Measurements from ENCODE around the gene DCP1B. TPM values are rescaled to one million over a fixed set of nuclear protein-coding genes. Genes with fewer than 3 reads are reported as not detected.

Gene DCP1B
- total RNA-seq, 1 donor: 6.7 TPM

DNA sequence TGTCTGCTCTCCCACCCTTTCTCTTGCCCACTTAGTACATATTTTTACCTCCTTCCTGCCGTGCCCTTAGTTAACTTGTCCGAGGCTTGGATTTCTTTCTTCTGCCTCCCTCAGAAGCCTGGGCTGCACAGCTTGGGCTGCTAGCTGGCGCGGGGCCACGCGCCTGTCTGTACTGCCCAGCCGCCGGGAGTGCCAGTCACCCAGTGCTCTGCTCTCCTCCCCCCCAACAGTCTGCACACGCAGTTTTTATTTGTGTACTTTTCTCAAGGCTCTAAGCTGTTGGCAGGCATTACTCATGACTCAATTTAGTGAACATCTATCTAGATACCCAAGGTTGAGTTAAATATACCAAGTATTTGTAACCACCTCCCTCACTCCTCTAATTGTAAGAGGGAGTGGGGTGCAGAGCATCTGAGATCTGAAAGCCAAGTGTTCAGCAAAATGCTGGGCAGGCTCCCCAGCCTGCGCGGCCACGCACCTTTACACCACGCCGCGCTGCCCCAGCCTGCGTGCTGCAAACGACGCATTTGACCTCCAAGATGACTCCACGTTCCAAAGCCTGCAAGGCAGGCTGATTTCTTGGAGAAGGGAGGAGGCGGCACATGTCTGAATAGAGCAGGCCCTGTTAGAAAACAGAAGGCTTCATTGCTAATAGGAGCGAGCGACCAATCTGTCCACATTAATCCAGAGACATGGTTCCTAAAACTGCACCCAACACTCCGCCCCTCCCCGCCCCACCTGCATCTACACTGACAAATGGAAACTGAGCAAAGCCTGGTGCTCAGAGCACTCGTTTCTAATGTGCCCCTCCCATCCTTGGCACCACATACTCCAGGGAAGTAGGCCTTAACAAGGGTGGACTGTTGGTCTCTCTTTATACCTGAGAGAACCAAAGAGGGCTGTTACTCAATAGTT lies 67.6 kb downstream of the DCP1B start:
- peaks cover 13% of the 10 kb centered on the region for H3K4me1 ChIP-seq (ENCODE audit: insufficient read depth, low read length)

GRCh38 chr12:1935700-1936378 lies 68.4 kb downstream of the DCP1B start:
- Histone ChIP-seq H3K4me3 (ENCODE audit: low read length) (no peak overlapping the region), H3K27me3 (ENCODE audit: insufficient read depth, low read length) (no peaks in the 10 kb centered on the region), H3K4me1 (ENCODE audit: insufficient read depth, low read length) (peaks cover 14% of the 10 kb centered on the region), H3K9me3 (ENCODE audit: low read depth, low read length) (no peaks in the 10 kb centered on the region)

More for the DNA sequence above, 67.6 kb downstream of the DCP1B start:
- Histone ChIP-seq H3K27me3 (ENCODE audit: insufficient read depth, low read length) (no peaks in the 10 kb centered on the region), H3K9me3 (ENCODE audit: low read depth, low read length) (no peaks in the 10 kb centered on the region), H3K4me3 (ENCODE audit: low read length) (no peak overlapping the region)

GRCh38 chr12:1935242-1935641 lies 69.0 kb downstream of the DCP1B start:
- Histone ChIP-seq H3K4me3 (ENCODE audit: low read length) (no peak overlapping the region), H3K27me3 (ENCODE audit: insufficient read depth, low read length) (no peaks in the 10 kb centered on the region), H3K4me1 (ENCODE audit: insufficient read depth, low read length) (peaks cover 20% of the 10 kb centered on the region), H3K9me3 (ENCODE audit: low read depth, low read length) (no peaks in the 10 kb centered on the region)

- H3K4me3 ChIP-seq (ENCODE audit: low read length): no peak overlapping the region
- peaks cover 22% of the 10 kb centered on the region for H3K4me1 ChIP-seq (ENCODE audit: insufficient read depth, low read length)
- no peaks in the 10 kb centered on the region for H3K9me3 ChIP-seq (ENCODE audit: low read depth, low read length)
- H3K27me3 ChIP-seq (ENCODE audit: insufficient read depth, low read length): no peaks in the 10 kb centered on the region
Measured at GRCh38 chr12:1934831-1935230, 69.4 kb downstream of the DCP1B start.

GRCh38 chr12:1934068-1934467 lies 70.2 kb downstream of the DCP1B start:
- Histone ChIP-seq H3K4me1 (ENCODE audit: insufficient read depth, low read length) (peaks cover 26% of the 10 kb centered on the region), H3K9me3 (ENCODE audit: low read depth, low read length) (no peaks in the 10 kb centered on the region), H3K27me3 (ENCODE audit: insufficient read depth, low read length) (no peaks in the 10 kb centered on the region), H3K4me3 (ENCODE audit: low read length) (no peak overlapping the region)

DNA sequence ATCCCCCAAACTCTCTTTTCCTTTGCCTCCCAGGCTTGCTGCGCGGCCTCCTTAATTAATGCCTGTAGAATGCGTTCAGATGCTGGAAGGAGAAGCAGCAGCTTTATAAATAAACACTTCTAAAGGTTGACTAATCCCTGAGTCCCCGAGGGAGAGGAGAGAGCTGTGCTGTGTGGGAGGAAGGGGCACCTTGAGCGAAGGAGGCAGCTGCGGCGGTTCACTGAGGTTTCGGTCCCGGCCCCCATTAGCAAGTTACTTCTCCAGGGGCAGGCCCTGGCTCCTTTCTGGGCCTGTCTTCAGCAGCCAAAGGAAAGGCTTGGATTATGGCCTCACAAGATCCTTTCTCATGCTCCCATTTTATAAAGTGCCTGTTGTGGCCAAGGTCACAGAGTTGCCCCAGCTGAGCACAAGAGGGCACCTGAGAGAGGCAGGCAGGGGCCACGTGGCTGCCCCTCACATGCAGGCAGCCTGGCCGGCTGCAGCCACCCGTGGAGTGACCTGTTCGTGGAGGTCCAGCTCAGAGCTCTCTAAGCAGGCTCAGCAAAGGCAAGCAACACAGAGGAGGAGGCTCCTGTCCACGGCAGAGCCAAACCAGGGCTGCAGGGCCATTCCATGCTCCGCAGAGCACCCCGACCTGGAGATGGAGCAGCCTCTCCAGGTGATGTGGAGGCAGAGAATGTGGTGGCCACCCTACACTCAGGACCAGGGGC lies 70.8 kb downstream of the DCP1B start:
- peaks cover 26% of the 10 kb centered on the region for H3K4me1 ChIP-seq (ENCODE audit: insufficient read depth, low read length)
- H3K4me3 ChIP-seq (ENCODE audit: low read length): no peak overlapping the region

GRCh38 chr12:1932264-1932777 lies 71.9 kb downstream of the DCP1B start:
- H3K4me3 ChIP-seq (ENCODE audit: low read length): no peak overlapping the region
- H3K27me3 ChIP-seq (ENCODE audit: insufficient read depth, low read length): no peaks in the 10 kb centered on the region
- H3K4me1 ChIP-seq (ENCODE audit: insufficient read depth, low read length): peaks cover 26% of the 10 kb centered on the region
- H3K9me3 ChIP-seq (ENCODE audit: low read depth, low read length): no peaks in the 10 kb centered on the region

More for the DNA sequence above, 70.8 kb downstream of the DCP1B start:
- H3K27me3 ChIP-seq (ENCODE audit: insufficient read depth, low read length): no peaks in the 10 kb centered on the region
- no peaks in the 10 kb centered on the region for H3K9me3 ChIP-seq (ENCODE audit: low read depth, low read length)

DNA sequence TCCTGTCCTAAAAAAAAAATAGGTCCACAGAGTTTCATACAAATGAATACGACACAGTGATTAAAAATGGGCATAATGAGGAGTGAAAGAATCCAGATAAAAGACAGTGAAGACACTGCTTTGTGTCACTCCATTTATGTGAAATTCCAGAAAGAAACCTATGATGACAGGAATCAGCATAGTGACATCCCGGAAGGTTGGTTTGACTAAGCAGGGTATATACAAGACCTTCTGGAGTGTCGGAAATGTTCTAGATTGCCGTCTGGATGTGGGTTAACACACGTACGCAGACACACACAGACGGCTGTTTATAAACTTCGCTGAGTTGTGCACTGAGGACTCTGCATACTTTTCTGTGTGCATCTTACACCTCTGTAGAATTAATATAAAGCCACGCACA lies 72.6 kb downstream of the DCP1B start:
- Histone ChIP-seq H3K4me1 (ENCODE audit: insufficient read depth, low read length) (peaks cover 26% of the 10 kb centered on the region), H3K9me3 (ENCODE audit: low read depth, low read length) (no peaks in the 10 kb centered on the region), H3K27me3 (ENCODE audit: insufficient read depth, low read length) (no peaks in the 10 kb centered on the region), H3K4me3 (ENCODE audit: low read length) (no peak overlapping the region)

- no peaks in the 10 kb centered on the region for H3K9me3 ChIP-seq (ENCODE audit: low read depth, low read length)
- peaks cover 26% of the 10 kb centered on the region for H3K4me1 ChIP-seq (ENCODE audit: insufficient read depth, low read length)
- no peak overlapping the region for H3K4me3 ChIP-seq (ENCODE audit: low read length)
- no peaks in the 10 kb centered on the region for H3K27me3 ChIP-seq (ENCODE audit: insufficient read depth, low read length)
Measured at GRCh38 chr12:1930803-1931597, 73.3 kb downstream of the DCP1B start.

DNA sequence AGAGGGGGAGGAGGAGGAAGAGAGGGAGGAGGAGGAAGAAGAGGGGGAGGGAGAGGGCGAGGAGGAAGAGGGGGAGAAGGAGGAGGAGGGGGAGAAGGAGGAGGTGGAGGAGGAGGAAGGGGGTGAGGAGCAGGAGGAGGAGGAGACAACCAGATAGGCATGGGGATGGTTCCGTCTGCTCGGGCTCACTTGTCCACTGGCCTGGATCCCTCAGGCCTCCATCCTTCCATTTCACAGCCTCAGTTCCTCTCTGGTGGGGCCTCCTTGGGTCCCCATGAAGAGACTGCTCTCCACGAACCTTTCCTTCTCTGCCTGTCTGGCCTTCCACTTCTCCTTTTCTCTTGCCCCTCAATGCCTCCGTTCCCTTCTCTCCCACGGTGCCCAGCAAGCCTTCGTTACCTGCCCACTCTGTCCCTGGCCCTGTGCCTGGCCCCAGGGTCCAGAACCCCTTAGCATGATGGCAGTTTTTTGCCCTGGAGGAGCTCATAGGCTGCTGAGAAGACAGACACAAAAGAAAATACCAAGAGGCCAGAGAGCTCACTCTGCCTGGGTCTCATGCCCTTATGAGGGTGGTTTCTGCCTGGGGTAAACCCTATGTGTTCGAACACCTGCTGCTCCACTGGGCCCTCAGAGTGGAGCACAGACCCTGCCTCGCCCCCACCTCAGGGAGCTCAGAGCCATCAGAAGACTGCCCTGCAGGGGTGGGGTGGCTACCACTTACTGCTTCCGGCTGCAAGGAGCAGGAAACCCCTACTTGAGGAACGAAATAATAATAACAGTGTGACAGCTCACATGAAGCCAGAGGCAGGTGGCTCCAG lies 74.1 kb downstream of the DCP1B start:
- H3K9me3 ChIP-seq (ENCODE audit: low read depth, low read length): no peaks in the 10 kb centered on the region
- H3K4me3 ChIP-seq (ENCODE audit: low read length): no peak overlapping the region
- no peaks in the 10 kb centered on the region for H3K27me3 ChIP-seq (ENCODE audit: insufficient read depth, low read length)
- H3K4me1 ChIP-seq (ENCODE audit: insufficient read depth, low read length): peaks cover 32% of the 10 kb centered on the region

DNA sequence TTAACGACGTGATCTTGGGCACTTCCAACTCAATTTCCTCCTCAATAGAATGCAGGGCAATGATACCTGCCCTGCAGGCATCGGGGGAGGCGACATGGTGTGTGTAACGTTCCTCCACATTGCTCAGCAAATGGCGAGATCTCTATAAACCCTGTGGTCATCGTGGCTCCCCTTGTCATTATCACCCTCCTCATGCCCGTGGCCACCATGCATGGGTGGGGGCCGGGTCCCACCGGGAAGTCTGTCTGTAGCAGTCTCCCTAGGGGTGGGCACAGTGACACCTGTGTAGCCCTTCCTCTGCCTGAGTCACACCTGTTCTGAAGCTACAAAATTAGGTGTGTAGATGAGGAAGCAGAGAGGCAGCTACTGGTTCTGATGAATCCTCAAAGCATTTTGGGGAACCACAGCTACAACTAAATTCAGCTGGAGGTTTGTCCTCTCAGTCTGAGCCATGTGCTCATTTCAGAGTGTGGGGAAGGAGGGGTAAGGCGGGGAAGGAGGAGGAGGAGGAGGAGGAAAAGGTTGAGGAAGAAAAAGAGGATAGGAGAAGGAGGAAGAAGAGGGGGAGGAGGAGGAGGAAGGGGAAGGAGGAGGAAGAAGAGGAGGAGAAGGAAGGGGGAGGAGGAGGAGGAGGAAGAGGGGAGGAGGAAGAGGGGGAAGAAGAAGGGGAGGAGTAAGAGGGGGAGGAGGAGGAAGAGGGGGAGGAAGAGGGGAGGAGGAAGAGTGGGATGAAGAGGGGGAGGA lies 74.8 kb downstream of the DCP1B start:
- Histone ChIP-seq H3K4me3 (ENCODE audit: low read length) (no peak overlapping the region), H3K9me3 (ENCODE audit: low read depth, low read length) (no peaks in the 10 kb centered on the region), H3K27me3 (ENCODE audit: insufficient read depth, low read length) (no peaks in the 10 kb centered on the region), H3K4me1 (ENCODE audit: insufficient read depth, low read length) (peaks cover 40% of the 10 kb centered on the region)

- H3K4me1 ChIP-seq (ENCODE audit: insufficient read depth, low read length): peaks cover 46% of the 10 kb centered on the region
- H3K4me3 ChIP-seq (ENCODE audit: low read length): no peak overlapping the region
- H3K9me3 ChIP-seq (ENCODE audit: low read depth, low read length): no peaks in the 10 kb centered on the region
- no peaks in the 10 kb centered on the region for H3K27me3 ChIP-seq (ENCODE audit: insufficient read depth, low read length)
Measured at GRCh38 chr12:1928439-1929121, 75.7 kb downstream of the DCP1B start.

All from mononuclear cell (primary cell).